Erythroblast (primary cell): Measurements from ENCODE around the gene IQSEC2.

Source experiments
- GATA1 ChIP-seq: IDR thresholded peaks from 2 replicates; pipeline ENCODE4 v1.6.1; 2011; ENCODE audit warnings: low read depth, mild to moderate bottlenecking, control low read depth, low read length, moderate library complexity
- POLR2A ChIP-seq: IDR thresholded peaks from 2 replicates; pipeline ENCODE4 v1.6.1; 2011; ENCODE audit warnings: mild to moderate bottlenecking, low read length

DNA sequence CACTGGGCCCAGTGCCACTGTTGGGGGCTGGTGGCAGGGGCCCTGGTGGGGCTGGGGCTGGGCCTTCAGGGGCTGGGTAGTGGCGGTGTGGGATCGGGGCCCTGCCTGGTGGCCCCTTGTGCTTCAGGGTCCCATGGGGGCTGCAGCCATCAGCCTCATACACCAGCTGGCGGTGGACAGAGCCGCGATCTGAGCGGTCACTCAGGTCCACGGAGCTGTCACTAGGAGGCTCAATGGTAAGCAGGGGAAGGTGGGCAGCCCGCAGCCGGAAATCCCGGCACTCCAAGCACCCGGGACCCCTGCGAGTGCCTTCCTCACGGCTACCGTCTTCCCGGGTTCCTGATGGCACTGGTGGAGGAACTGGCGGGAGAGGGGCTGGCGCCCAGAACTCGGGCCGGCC, 30.8 kb downstream of the IQSEC2 start:
- no peak for TF ChIP-seq POLR2A
- TF ChIP-seq GATA1 = no peak
